H1 (cell line): ENCODE results near the gene CHTF18. TPM values are rescaled to one million over a fixed set of nuclear protein-coding genes. Genes with fewer than 3 reads are reported as not detected.

Source experiments
- CTCF ChIA-PET: fragments of 300-600 bp; sonication (Branson Sonifier 250); formaldehyde crosslinking; loops from one replicate; lab custom pipeline; 2021; ENCODE audit not compliant: partially characterized antibody; lab: Charles Lee
- POLR2A ChIA-PET: fragments of 300-600 bp; sonication (Branson Sonifier 250); formaldehyde crosslinking; loops from one replicate; lab custom pipeline; 2021; ENCODE audit warnings: inconsistent platforms; ENCODE audit not compliant: partially characterized antibody; lab: Charles Lee
- DNase-seq, 2 experiments: peaks; one replicate each; pipeline versions ENCODE4 v3.0.0 to v3.0.0-alpha.2; 2010 to 2022; ENCODE audit warnings: low spot score in 2 of 2, low read depth in 1 of 2, mixed read lengths in 1 of 2
- FAIRE-seq: peaks from 2 replicates; lab custom pipeline; 2011; peaks lifted over from hg19 to GRCh38; lab: Jason Lieb, UNC
- H2AFZ ChIP-seq: 2 replicates; pipeline ENCODE4 v1.8.1; 2012; ENCODE audit warnings: low read length, inconsistent platforms
- H2AK5ac ChIP-seq: 2 replicates; pipeline ENCODE4 v1.6.1; 2013; ENCODE audit warnings: low read depth, low read length
- H2BK120ac ChIP-seq: replicated peaks from 2 replicates; pipeline ENCODE3; 2013; ENCODE audit warnings: low read depth, low read length, inconsistent platforms
- H2BK12ac ChIP-seq: 2 replicates; pipeline ENCODE4 v1.6.1; 2013; ENCODE audit warnings: low read depth, low read length
- H2BK15ac ChIP-seq: 2 replicates; pipeline ENCODE4 v1.6.1; 2013; ENCODE audit warnings: low read length
- H2BK20ac ChIP-seq: 2 replicates; pipeline ENCODE4 v1.6.1; 2013; ENCODE audit warnings: low read length
- H2BK5ac ChIP-seq: 2 replicates; pipeline ENCODE4 v1.6.1; 2013; ENCODE audit warnings: low read depth, low read length
- H3K14ac ChIP-seq: 2 replicates; pipeline ENCODE4 v1.6.1; 2013; ENCODE audit warnings: inconsistent platforms; ENCODE audit not compliant: insufficient read length
- H3K18ac ChIP-seq: 2 replicates; pipeline ENCODE4 v1.6.1; 2013; ENCODE audit warnings: low read length; ENCODE audit errors: extremely low read depth
- H3K23ac ChIP-seq: 2 replicates; pipeline ENCODE4 v1.6.1; 2013; ENCODE audit warnings: inconsistent platforms; ENCODE audit not compliant: insufficient read length
- H3K23me2 ChIP-seq: 2 replicates; pipeline ENCODE4 v1.6.1; 2013; ENCODE audit warnings: low read depth, low read length
- H3K27ac ChIP-seq: 2 replicates; pipeline ENCODE4 v1.6.1; 2011; ENCODE audit warnings: low read depth, low read length, inconsistent platforms
- H3K27me3 ChIP-seq, 4 experiments: replicated peaks in 1 of 4; 1 replicate in 1 of 4; 2 replicates in 3 of 4; pipeline versions ENCODE4 v1.6.1 to v1.8.1; 2011 to 2013; ENCODE audit warnings: low read length in 3 of 4, mild to moderate bottlenecking in 3 of 4, inconsistent platforms in 2 of 4, mixed read lengths in 2 of 4, moderate library complexity in 1 of 4; ENCODE audit not compliant: control insufficient read depth in 3 of 4, insufficient read depth in 3 of 4; ENCODE audit errors: extremely low read depth in 1 of 4
- H3K36me3 ChIP-seq, 4 experiments: 2 replicates each; pipeline versions ENCODE4 v1.6.1 to v1.8.1; 2011 to 2013; ENCODE audit warnings: mild to moderate bottlenecking in 4 of 4, low read length in 3 of 4, moderate library complexity in 2 of 4, control low read depth in 1 of 4, inconsistent platforms in 1 of 4; ENCODE audit not compliant: insufficient read depth in 4 of 4, control insufficient read depth in 2 of 4
- H3K4ac ChIP-seq: replicated peaks from 2 replicates; pipeline ENCODE3; 2013; ENCODE audit warnings: low read length, low read depth, mixed read lengths, inconsistent platforms; ENCODE audit not compliant: insufficient read length
- H3K4me1 ChIP-seq, 4 experiments: replicated peaks in 1 of 4; 1 replicate in 1 of 4; 2 replicates in 3 of 4; pipeline versions ENCODE4 v1.6.1 to v1.8.1; 2011 to 2013; ENCODE audit warnings: low read length in 3 of 4, inconsistent platforms in 2 of 4, mixed read lengths in 1 of 4; ENCODE audit not compliant: insufficient read depth in 4 of 4, control insufficient read depth in 3 of 4
- H3K4me2 ChIP-seq, 2 experiments: 2 replicates each; pipeline versions ENCODE4 v1.6.1 to v1.8.1; 2011 to 2013; ENCODE audit warnings: low read depth in 2 of 2, low read length in 2 of 2, control low read depth in 1 of 2, inconsistent platforms in 1 of 2, mild to moderate bottlenecking in 1 of 2; ENCODE audit not compliant: insufficient read depth in 1 of 2
- H3K4me3 ChIP-seq, 4 experiments: fragments of 200-600, 300-600 bp in 1 of 4; sonication (generic), shearing (Covaris generic), sonication (Bioruptor Twin) in 1 of 4; 2 replicates each; pipeline versions ENCODE4 v1.5.1 to v1.8.1; 2011 to 2016; ENCODE audit warnings: low read length in 4 of 4, low read depth in 3 of 4, control low read depth in 2 of 4, inconsistent platforms in 2 of 4, mild to moderate bottlenecking in 2 of 4, mixed read lengths in 1 of 4, moderate library complexity in 1 of 4; ENCODE audit not compliant: insufficient read depth in 2 of 4; ENCODE audit errors: extremely low read depth in 1 of 4
- H3K56ac ChIP-seq: replicated peaks from 2 replicates; pipeline ENCODE3; 2013; ENCODE audit warnings: low read depth, mild to moderate bottlenecking, mixed read lengths, low read length, inconsistent platforms; ENCODE audit not compliant: insufficient read length
- H3K79me1 ChIP-seq: 2 replicates; pipeline ENCODE4 v1.6.1; 2013; ENCODE audit warnings: low read depth, low read length, control low read depth
- H3K79me2 ChIP-seq, 2 experiments: 2 replicates each; pipeline versions ENCODE4 v1.6.1 to v1.8.1; 2012 to 2013; ENCODE audit warnings: low read length in 2 of 2, mild to moderate bottlenecking in 2 of 2, inconsistent platforms in 1 of 2; ENCODE audit not compliant: insufficient read depth in 2 of 2, control insufficient read depth in 1 of 2
- H3K9ac ChIP-seq, 4 experiments: replicated peaks in 1 of 4; 1 replicate in 1 of 4; 2 replicates in 3 of 4; pipeline versions ENCODE4 v1.6.1 to v1.8.1; 2011 to 2013; ENCODE audit warnings: low read depth in 3 of 4, low read length in 3 of 4, control low read depth in 2 of 4, mild to moderate bottlenecking in 2 of 4, moderate library complexity in 2 of 4, inconsistent platforms in 1 of 4; ENCODE audit errors: extremely low read depth in 1 of 4
- H3K9me3 ChIP-seq, 2 experiments: 2 replicates each; pipeline versions ENCODE4 v1.6.1 to v1.8.1; 2012 to 2013; ENCODE audit warnings: mild to moderate bottlenecking in 2 of 2, moderate library complexity in 2 of 2, control low read depth in 1 of 2, inconsistent platforms in 1 of 2, low read depth in 1 of 2, low read length in 1 of 2, mixed read lengths in 1 of 2; ENCODE audit not compliant: insufficient read depth in 2 of 2
- H4K20me1 ChIP-seq, 2 experiments: replicated peaks in 1 of 2; 2 replicates each; pipeline versions ENCODE3 to v1.8.1; 2011 to 2013; ENCODE audit warnings: inconsistent platforms in 2 of 2, low read length in 2 of 2, mild to moderate bottlenecking in 1 of 2; ENCODE audit not compliant: insufficient read depth in 2 of 2, control insufficient read depth in 1 of 2
- H4K5ac ChIP-seq: 2 replicates; pipeline ENCODE4 v1.6.1; 2013; ENCODE audit warnings: low read length, low read depth, mixed read lengths, inconsistent platforms; ENCODE audit not compliant: insufficient read length
- H4K8ac ChIP-seq: 2 replicates; pipeline ENCODE4 v1.8.0; 2013; ENCODE audit warnings: mild to moderate bottlenecking, moderate library complexity, low read length, inconsistent platforms; ENCODE audit not compliant: insufficient read depth; ENCODE audit errors: extremely low read depth
- H4K91ac ChIP-seq: replicated peaks from 2 replicates; pipeline ENCODE3; 2013; ENCODE audit warnings: low read length, mixed read lengths, inconsistent platforms; ENCODE audit not compliant: insufficient read length
- CEBPB ChIP-seq: IDR thresholded peaks from 2 replicates; pipeline ENCODE4 v1.6.1; 2012; ENCODE audit warnings: low read depth, low read length
- EGR1 ChIP-seq: IDR thresholded peaks from 2 replicates; pipeline ENCODE4 v1.6.1; 2011; ENCODE audit warnings: low read depth, low read length, borderline replicate concordance
- EP300 ChIP-seq, 2 experiments: IDR thresholded peaks; 1 replicate in 1 of 2; 2 replicates in 1 of 2; pipeline ENCODE4 v1.6.1; 2011 to 2012; ENCODE audit warnings: low read depth in 2 of 2, low read length in 2 of 2, mild to moderate bottlenecking in 2 of 2, borderline replicate concordance in 1 of 2, inconsistent platforms in 1 of 2, moderate library complexity in 1 of 2
- GTF2F1 ChIP-seq: IDR thresholded peaks from 2 replicates; pipeline ENCODE4 v1.6.1; 2012; ENCODE audit warnings: low read depth, low read length, improper control_type of control experiment, borderline replicate concordance
- JUND ChIP-seq: IDR thresholded peaks from 2 replicates; pipeline ENCODE4 v1.6.1; 2011; ENCODE audit warnings: mild to moderate bottlenecking, improper control_type of control experiment, low read length
- KDM5A ChIP-seq: fragments of 200-600 bp; IDR thresholded peaks from 2 replicates; pipeline ENCODE4 v1.7.1; 2012; ENCODE audit warnings: mild to moderate bottlenecking, low read length, inconsistent platforms, mixed read lengths
- NRF1 ChIP-seq: IDR thresholded peaks from 2 replicates; pipeline ENCODE4 v1.6.1; 2011; ENCODE audit warnings: mild to moderate bottlenecking, low read depth, low read length, improper control_type of control experiment
- POLR2AphosphoS5 ChIP-seq: IDR thresholded peaks from 2 replicates; pipeline ENCODE4 v1.6.1; 2011; ENCODE audit warnings: low read depth, low read length
- POU5F1 ChIP-seq: IDR thresholded peaks from 2 replicates; pipeline ENCODE4 v1.6.1; 2011; ENCODE audit warnings: low read depth, mild to moderate bottlenecking, low read length, moderate library complexity
- RAD21 ChIP-seq, 2 experiments: IDR thresholded peaks in 1 of 2; conservative IDR thresholded peaks in 1 of 2; 2 replicates each; pipeline ENCODE4 v1.6.1; 2011; ENCODE audit warnings: low read depth in 2 of 2, low read length in 2 of 2, improper control_type of control experiment in 1 of 2, inconsistent platforms in 1 of 2, mild to moderate bottlenecking in 1 of 2, moderate library complexity in 1 of 2
- RBBP5 ChIP-seq: IDR thresholded peaks from 2 replicates; pipeline ENCODE4 v1.7.1; 2012; ENCODE audit warnings: low read depth, mild to moderate bottlenecking, inconsistent platforms, low read length, moderate library complexity, borderline replicate concordance
- RFX5 ChIP-seq: IDR thresholded peaks from 2 replicates; pipeline ENCODE4 v1.6.1; 2011; ENCODE audit warnings: low read depth, low read length, improper control_type of control experiment, borderline replicate concordance
- TAF1 ChIP-seq: IDR thresholded peaks from 2 replicates; pipeline ENCODE4 v1.6.1; 2011; ENCODE audit warnings: mild to moderate bottlenecking, low read depth, low read length
- ZNF274 ChIP-seq: IDR thresholded peaks from 2 replicates; pipeline ENCODE4 v1.7.0; 2012; ENCODE audit warnings: low read length, borderline replicate concordance; ENCODE audit errors: extremely low read depth
- WGBS, 2 experiments: shearing (Covaris generic) in 1 of 2; methylation state at CpG; one replicate each; pipeline versions ENCODE4 v1.1.6 to v1.1.7; 2013 to 2015; ENCODE audit warnings: low lambda C conversion rate in 2 of 2, mixed read lengths in 2 of 2, inconsistent platforms in 1 of 2, low coverage in 1 of 2, missing lambda C conversion rate in 1 of 2; ENCODE audit not compliant: insufficient replicate concordance in 2 of 2, insufficient coverage in 1 of 2, insufficient read length in 1 of 2; ENCODE audit errors: extremely low coverage in 1 of 2, missing lambda C conversion rate in 1 of 2; 5-methylcytosine and 5-hydroxymethylcytosine counted together
- polyA plus RNA-seq, 7 experiments: library from polyadenylated mRNA; depleted of rRNA in 3 of 7; stranded (reverse) in 5 of 7; unstranded in 2 of 7; fragments of >200 nt in 5 of 7; fragments of 200-250 nt in 2 of 7; gene quantifications; 1 replicate in 5 of 7; 2 replicates in 1 of 7; 4 replicates in 1 of 7; pipeline versions ENCODE4 v1.2.1 to v1.2.3, GENCODE V29; 2011 to 2013; ENCODE audit warnings: missing spikeins in 2 of 7, mixed read lengths in 2 of 7
- total RNA-seq: library from RNA; stranded (reverse); fragmentation: NEBNext Ultra II Directional; extraction: Animal tissue kit (Norgen Biotek cat#: 25700); gene quantifications from 2 replicates; pipeline ENCODE4 v1.2.1, GENCODE V29; 2021

CHTF18 gene
- total and polyA plus RNA-seq, 2 of the 8 experiments (the other 6 are each of a cell fraction or from before 2014, with no cell fraction given): 75.3 to 104 TPM

GRCh38 chr16:843771-844170 is 55.4 kb downstream of the CHTF18 start:
- POLR2A ChIA-PET: no interaction called here
- no peaks in the 10 kb centered on the region for H3K79me1 ChIP-seq
- TF ChIP-seq EP300 (IDR thresholded peaks at IDR 0.05; ENCODE audit: borderline replicate concordance in 1 of 2, low read depth in 2 of 2, low read length in 2 of 2): no peak
- no peak for TF ChIP-seq POU5F1
- no peak for TF ChIP-seq RAD21 (IDR thresholded peaks at IDR 0.05 in 1 of 2, conservative IDR thresholded peaks at IDR 0.05 in 1 of 2; ENCODE audit: low read depth in 2 of 2, low read length in 2 of 2)
- no peak for TF ChIP-seq RBBP5
- no peak for TF ChIP-seq TAF1
- TF ChIP-seq KDM5A: no peak
- TF ChIP-seq RFX5: no peak
- no peak for TF ChIP-seq NRF1
- no peak for TF ChIP-seq GTF2F1
- no peak for TF ChIP-seq ZNF274
- no peak for TF ChIP-seq EGR1
- no peak for TF ChIP-seq CEBPB
- TF ChIP-seq POLR2AphosphoS5: no peak
- TF ChIP-seq JUND: no peak

More at GRCh38 chr16:843771-844170, 55.4 kb downstream of the CHTF18 start:
- no peak overlapping the region for H3K18ac ChIP-seq
- H3K4me1 ChIP-seq: no peaks in the 10 kb centered on the region; a peak in 1 of 7 replicates
- H2BK5ac ChIP-seq: no peak overlapping the region
- H2AFZ ChIP-seq: no peak overlapping the region
- FAIRE-seq (no peak), DNase-seq (no peak)
- no peak overlapping the region for H2BK15ac ChIP-seq
- no peak overlapping the region for H3K9ac ChIP-seq
- H2BK12ac ChIP-seq: no peak overlapping the region
- peaks cover 12 to 70% of the 10 kb centered on the region in 2 experiments; a peak in 3 of 4 replicates for H3K9me3 ChIP-seq
- H3K56ac ChIP-seq: no peak overlapping the region
- H3K14ac ChIP-seq: no peak overlapping the region
- H3K23me2 ChIP-seq: no peaks in the 10 kb centered on the region
- no peak overlapping the region; the same call in 1 of the 2 replicates for H4K8ac ChIP-seq
- no peak overlapping the region for H3K27ac ChIP-seq
- H3K4me2 ChIP-seq: no peak overlapping the region
- H2BK20ac ChIP-seq: no peak overlapping the region
- 90% methylated on average over 18 of the region's 20 CpGs; no CpG with 5 or more reads in 1 of the 2 experiments for WGBS, 2 experiments
- H3K79me2 ChIP-seq: no peaks in the 10 kb centered on the region
- H4K5ac ChIP-seq: no peak overlapping the region
- no peak overlapping the region for H3K4ac ChIP-seq
- CTCF ChIA-PET: no interaction called here
- no peaks in the 10 kb centered on the region for H3K36me3 ChIP-seq
- no peak overlapping the region for H4K91ac ChIP-seq
- no peak overlapping the region for H3K4me3 ChIP-seq
- H2BK120ac ChIP-seq: no peak overlapping the region
- H2AK5ac ChIP-seq: no peak overlapping the region
- no peaks in the 10 kb centered on the region for H4K20me1 ChIP-seq
- no peak overlapping the region for H3K23ac ChIP-seq
- no peaks in the 10 kb centered on the region for H3K27me3 ChIP-seq
